GM12878 (cell line): ENCODE results near the gene GPR34. TPM values are rescaled to one million over a fixed set of nuclear protein-coding genes. Genes with fewer than 3 reads are reported as not detected.

Source experiments
- ATAC-seq: fragments of 200-7000 bp; cut with Tn5 transposase; 3 replicates; pipeline ENCODE4 v1.9.1; 2020; ENCODE audit warnings: mild to moderate bottlenecking, moderate library complexity
- BruUV-seq: library from RNA; stranded (reverse); fragments of 400-500 nt; replicated peaks from 2 replicates; lab custom pipeline; 2021; lab: Mats Ljungman, UMichigan
- CTCF ChIA-PET: fragments of 300-600 bp; sonication (Branson Sonifier 250); formaldehyde crosslinking; extraction: SDS; loops from one replicate; lab custom pipeline; 2021; ENCODE audit warnings: inconsistent platforms; lab: Yijun Ruan, JAX
- POLR2A ChIA-PET: fragments of 350-600 bp; formaldehyde crosslinking; extraction: SDS; loops from one replicate; lab custom pipeline; 2021; ENCODE audit warnings: inconsistent platforms; lab: Charles Lee
- RAD21 ChIA-PET: fragments of 300-600 bp; sonication (Branson Sonifier 250); formaldehyde crosslinking; loops from one replicate; lab custom pipeline; 2023; ENCODE audit warnings: antibody characterized with exemption; ENCODE audit not compliant: unreplicated experiment; lab: Charles Lee
- SMC1A ChIA-PET: fragments of 300-600 bp; sonication (Branson Sonifier 250); formaldehyde crosslinking; loops from one replicate; lab custom pipeline; 2023; ENCODE audit not compliant: unreplicated experiment, uncharacterized antibody; lab: Charles Lee
- DNase-seq: peaks from one replicate; pipeline ENCODE4 v3.0.0-alpha.2; 2011; ENCODE audit warnings: low read depth, low spot score
- FAIRE-seq: peaks from 3 replicates; lab custom pipeline; 2011; peaks lifted over from hg19 to GRCh38; lab: Jason Lieb, UNC
- H2AFZ ChIP-seq: 2 replicates; pipeline ENCODE4 v1.6.0; 2011; ENCODE audit warnings: low read depth, low read length, control low read depth; ENCODE audit not compliant: control insufficient read depth
- H3K27ac ChIP-seq: 2 replicates; pipeline ENCODE4 v1.5.1; 2011; ENCODE audit warnings: control low read depth; ENCODE audit not compliant: control insufficient read depth, insufficient read depth
- H3K27me3 ChIP-seq, 2 experiments: replicated peaks in 1 of 2; 2 replicates each; pipeline versions ENCODE4 v1.6.0 to v1.6.1; 2011; ENCODE audit warnings: low read length in 1 of 2; ENCODE audit not compliant: control insufficient read depth in 2 of 2, insufficient read depth in 2 of 2
- H3K36me3 ChIP-seq, 2 experiments: 2 replicates each; pipeline ENCODE4 v1.5.1; 2011; ENCODE audit warnings: low read length in 1 of 2; ENCODE audit not compliant: control insufficient read depth in 2 of 2, insufficient read depth in 2 of 2
- H3K4me1 ChIP-seq: 2 replicates; pipeline ENCODE4 v1.6.1; 2011; ENCODE audit warnings: mild to moderate bottlenecking, low read length, moderate library complexity, mixed read lengths; ENCODE audit not compliant: control insufficient read depth, insufficient read depth
- H3K4me2 ChIP-seq: 2 replicates; pipeline ENCODE4 v1.6.0; 2011; ENCODE audit warnings: control low read depth; ENCODE audit not compliant: control insufficient read depth, insufficient read depth
- H3K4me3 ChIP-seq: fragments of 200-600 bp; sonication (generic); 2 replicates; pipeline ENCODE4 v1.5.1; 2016
- H3K79me2 ChIP-seq: 2 replicates; pipeline ENCODE4 v1.6.0; 2011; ENCODE audit warnings: low read length; ENCODE audit not compliant: control insufficient read depth, insufficient read depth
- H3K9ac ChIP-seq: 2 replicates; pipeline ENCODE4 v1.8.0; 2011; ENCODE audit warnings: low read length, control low read depth, mixed read lengths; ENCODE audit not compliant: control insufficient read depth, insufficient read depth
- H3K9me3 ChIP-seq: replicated peaks from 3 replicates; pipeline ENCODE4 v1.5.1; 2011; ENCODE audit warnings: mild to moderate bottlenecking, low read length; ENCODE audit not compliant: control insufficient read depth, insufficient read depth
- H4K20me1 ChIP-seq: 2 replicates; pipeline ENCODE4 v1.6.0; 2011; ENCODE audit not compliant: control insufficient read depth, insufficient read depth
- BHLHE40 ChIP-seq, 2 experiments: fragments of 450-650 bp in 1 of 2; IDR thresholded peaks; 2 replicates each; pipeline ENCODE4 v1.6.1; 2011 to 2017; ENCODE audit warnings: low read depth in 2 of 2, borderline replicate concordance in 1 of 2, improper control_type of control experiment in 1 of 2, low read length in 1 of 2, mild to moderate bottlenecking in 1 of 2
- EED ChIP-seq: sonication (generic); IDR thresholded peaks from 2 replicates; pipeline ENCODE4 v1.6.1; 2016; ENCODE audit warnings: antibody characterized with exemption, low read depth
- MYC ChIP-seq: IDR thresholded peaks from 2 replicates; pipeline ENCODE4 v1.6.1; 2011; ENCODE audit warnings: mild to moderate bottlenecking, low read length, moderate library complexity, inconsistent platforms; ENCODE audit not compliant: insufficient read depth, insufficient replicate concordance, insufficient read length, severe bottlenecking
- NBN ChIP-seq: fragments of 450-650 bp; IDR thresholded peaks from 2 replicates; pipeline ENCODE4 v1.6.1; 2016
- NFXL1 ChIP-seq: fragments of 450-650 bp; IDR thresholded peaks from 2 replicates; pipeline ENCODE4 v1.6.1; 2017; ENCODE audit warnings: antibody characterized with exemption, mild to moderate bottlenecking, borderline replicate concordance
- POLR2A ChIP-seq: IDR thresholded peaks from 2 replicates; pipeline ENCODE4 v1.6.1; 2011; ENCODE audit warnings: low read depth, mild to moderate bottlenecking, low read length
- RUNX3 ChIP-seq: IDR thresholded peaks from 2 replicates; pipeline ENCODE4 v1.6.1; 2012; ENCODE audit warnings: low read length, inconsistent platforms
- SUPT20H ChIP-seq: IDR thresholded peaks from 2 replicates; pipeline ENCODE4 v1.6.1; 2011; ENCODE audit warnings: low read depth, mild to moderate bottlenecking, low read length, moderate library complexity, borderline replicate concordance; ENCODE audit not compliant: control insufficient read depth
- WGBS: methylation state at CpG from one replicate; pipeline ENCODE4 v1.1.6; 2016; ENCODE audit warnings: low lambda C conversion rate; ENCODE audit not compliant: insufficient replicate concordance, insufficient coverage; ENCODE audit errors: missing lambda C conversion rate; 5-methylcytosine and 5-hydroxymethylcytosine counted together
- in situ Hi-C: fragments of 300-500 bp; cut with MboI; formaldehyde crosslinking; loops from 9 replicates; pipeline ENCODE4 v1.14.3; 2018; ENCODE audit warnings: mixed read lengths
- intact Hi-C: fragments of 100-400 bp; cut with micrococcal nuclease; formaldehyde crosslinking; loops from one replicate; pipeline ENCODE4 v1.14.2; 2022; ENCODE audit not compliant: unreplicated experiment
- polyA plus RNA-seq, 11 experiments: library from polyadenylated mRNA; depleted of rRNA in 4 of 11; unstranded in 6 of 11; stranded (reverse) in 5 of 11; fragments of >200 nt; fragmentation: Nextera tagmentation in 4 of 11; fragmentation: Illumina TruSeq in 1 of 11; extraction: Ambion mirVana in 4 of 11; extraction: Trizol in 1 of 11; gene quantifications; 1 replicate in 1 of 11; 2 replicates in 10 of 11; pipeline versions ENCODE4 v1.2.1 to v1.2.3, GENCODE V29; 2011 to 2016; ENCODE audit warnings: inconsistent platforms in 2 of 11, missing spikeins in 2 of 11, low read depth in 1 of 11
- total RNA-seq, 4 experiments: library from RNA; depleted of rRNA in 3 of 4; stranded (reverse); fragments of >200 nt in 3 of 4; fragmentation: Illumina TruSeq in 1 of 4; extraction: Trizol in 1 of 4; gene quantifications; 2 replicates each; pipeline versions ENCODE4 v1.2.1 to v1.2.3, GENCODE V29; 2013 to 2021
- TF ChIP-seq, protein P1 (sequence below): IDR thresholded peaks from 2 replicates; pipeline ENCODE4 v1.6.1; 2011; ENCODE audit warnings: borderline replicate concordance, low read depth, mild to moderate bottlenecking, moderate library complexity, low read length; ENCODE audit not compliant: insufficient read depth, poor library complexity, severe bottlenecking

Gene GPR34
- total and polyA plus RNA-seq, 10 of the 15 experiments (the other 5 are each of a cell fraction or from before 2014, with no cell fraction given) = 0.12 to 0.84 (median 0.28) TPM; not detected in 1

DNA sequence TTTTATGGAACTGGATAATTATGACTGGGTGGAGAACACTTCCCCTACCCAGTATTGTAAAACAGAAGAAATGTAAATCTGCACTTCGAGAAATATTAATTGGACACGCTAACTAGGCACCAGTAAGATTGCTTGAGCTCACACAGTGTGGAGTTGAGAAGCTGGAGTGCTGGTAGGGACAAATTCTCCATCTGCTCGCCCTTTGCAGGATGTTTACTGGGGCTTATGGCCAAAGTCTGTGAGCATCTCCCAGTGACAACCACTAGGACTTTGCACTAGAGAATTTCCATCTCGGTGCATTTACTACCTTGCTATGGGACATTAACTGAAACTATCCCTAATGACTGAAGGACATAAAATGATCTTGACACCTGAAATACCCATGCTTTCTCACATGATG lies 33.7 kb upstream of the GPR34 start:
- no peaks in the 10 kb centered on the region for H3K9me3 ChIP-seq
- no peak overlapping the region for H3K4me3 ChIP-seq
- ChIA-PET SMC1A (no interaction called here), POLR2A (no interaction called here), CTCF (no interaction called here), RAD21 (no interaction called here)
- no TSS peak for BruUV-seq
- no peak for ATAC-seq
- no peak overlapping the region for H3K27ac ChIP-seq
- TF ChIP-seq RUNX3 = no peak
- no peak for TF ChIP-seq SUPT20H
- TF ChIP-seq, protein P1, sequence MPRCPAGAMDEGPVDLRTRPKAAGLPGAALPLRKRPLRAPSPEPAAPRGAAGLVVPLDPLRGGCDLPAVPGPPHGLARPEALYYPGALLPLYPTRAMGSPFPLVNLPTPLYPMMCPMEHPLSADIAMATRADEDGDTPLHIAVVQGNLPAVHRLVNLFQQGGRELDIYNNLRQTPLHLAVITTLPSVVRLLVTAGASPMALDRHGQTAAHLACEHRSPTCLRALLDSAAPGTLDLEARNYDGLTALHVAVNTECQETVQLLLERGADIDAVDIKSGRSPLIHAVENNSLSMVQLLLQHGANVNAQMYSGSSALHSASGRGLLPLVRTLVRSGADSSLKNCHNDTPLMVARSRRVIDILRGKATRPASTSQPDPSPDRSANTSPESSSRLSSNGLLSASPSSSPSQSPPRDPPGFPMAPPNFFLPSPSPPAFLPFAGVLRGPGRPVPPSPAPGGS = no peak
- TF ChIP-seq POLR2A = no peak
- no peak for TF ChIP-seq EED
- no peak for TF ChIP-seq BHLHE40 (IDR thresholded peaks at IDR 0.05; ENCODE audit: borderline replicate concordance in 1 of 2, low read depth in 2 of 2, low read length in 1 of 2)
- TF ChIP-seq MYC = no peak
- no peak for TF ChIP-seq NBN
- TF ChIP-seq NFXL1 = no peak
- intact Hi-C loops = no loop called here
- no peak overlapping the region for H3K9ac ChIP-seq
- 35% methylated on average over 4 of the region's 4 CpGs for WGBS
- no peaks in the 10 kb centered on the region for H4K20me1 ChIP-seq
- no peaks in the 10 kb centered on the region for H3K79me2 ChIP-seq
- H3K27me3 ChIP-seq = no peaks in the 10 kb centered on the region
- no peaks in the 10 kb centered on the region; a peak in 1 of 4 replicates for H3K36me3 ChIP-seq
- in situ Hi-C loops = no loop called here
- H3K4me1 ChIP-seq = no peaks in the 10 kb centered on the region
- no peak for DNase-seq
- H3K4me2 ChIP-seq = no peak overlapping the region
- no peak overlapping the region for H2AFZ ChIP-seq
- FAIRE-seq = no peak
